ENCODE data around the gene IL1RAPL2.

DNA sequence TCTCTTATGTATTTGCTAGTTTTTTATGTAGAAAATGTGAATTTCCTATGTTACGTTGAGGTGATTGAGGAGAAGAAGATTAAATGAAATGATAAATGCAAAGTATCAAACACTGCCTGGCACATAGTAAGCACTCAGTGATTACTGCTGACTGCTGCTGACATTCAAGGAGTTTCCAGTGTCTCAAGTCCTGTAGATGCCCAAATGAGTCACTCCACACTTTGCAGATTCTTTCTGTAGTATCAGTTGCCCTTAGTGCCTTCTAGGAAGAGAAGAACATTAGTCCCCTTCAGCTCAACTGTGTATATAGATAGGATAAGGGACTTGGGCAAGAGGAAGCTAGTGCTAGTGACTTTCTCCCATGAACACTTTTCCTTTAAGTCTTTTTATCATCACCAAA lies 895.0 kb downstream of the IL1RAPL2 start:
- TF ChIP-seq POLR2A (IDR thresholded peaks at IDR 0.05; ENCODE audit: extremely low read depth, insufficient read length) (no peak), MAX (IDR thresholded peaks at IDR 0.05; ENCODE audit: low read depth, low read length) (no peak), MYC (IDR thresholded peaks at IDR 0.05; ENCODE audit: low read depth, low read length) (no peak)
- TF ChIP-seq, protein P1, sequence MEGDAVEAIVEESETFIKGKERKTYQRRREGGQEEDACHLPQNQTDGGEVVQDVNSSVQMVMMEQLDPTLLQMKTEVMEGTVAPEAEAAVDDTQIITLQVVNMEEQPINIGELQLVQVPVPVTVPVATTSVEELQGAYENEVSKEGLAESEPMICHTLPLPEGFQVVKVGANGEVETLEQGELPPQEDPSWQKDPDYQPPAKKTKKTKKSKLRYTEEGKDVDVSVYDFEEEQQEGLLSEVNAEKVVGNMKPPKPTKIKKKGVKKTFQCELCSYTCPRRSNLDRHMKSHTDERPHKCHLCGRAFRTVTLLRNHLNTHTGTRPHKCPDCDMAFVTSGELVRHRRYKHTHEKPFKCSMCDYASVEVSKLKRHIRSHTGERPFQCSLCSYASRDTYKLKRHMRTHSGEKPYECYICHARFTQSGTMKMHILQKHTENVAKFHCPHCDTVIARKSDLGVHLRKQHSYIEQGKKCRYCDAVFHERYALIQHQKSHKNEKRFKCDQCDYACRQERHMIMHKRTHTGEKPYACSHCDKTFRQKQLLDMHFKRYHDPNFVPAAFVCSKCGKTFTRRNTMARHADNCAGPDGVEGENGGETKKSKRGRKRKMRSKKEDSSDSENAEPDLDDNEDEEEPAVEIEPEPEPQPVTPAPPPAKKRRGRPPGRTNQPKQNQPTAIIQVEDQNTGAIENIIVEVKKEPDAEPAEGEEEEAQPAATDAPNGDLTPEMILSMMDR (IDR thresholded peaks at IDR 0.05; ENCODE audit: low read depth, low read length), result no peak

Data from NB4 (cell line).